Naive thymus-derived CD4-positive, alpha-beta T cell (primary cell): ENCODE data around the gene BHLHE41. TPM values are rescaled to one million over a fixed set of nuclear protein-coding genes. Genes with fewer than 3 reads are reported as not detected.

Experiments
- ATAC-seq: fragments of 150-1000 bp; cut with Tn5 transposase; 2 replicates; pipeline ENCODE4 v1.10.0; 2021; ENCODE audit warnings: mild to moderate bottlenecking, moderate library complexity
- CTCF ChIA-PET: fragments of 350-600 bp; sonication (Branson Sonifier 250); formaldehyde crosslinking; loops from one replicate; lab custom pipeline; 2021; ENCODE audit warnings: antibody characterized with exemption; lab: Charles Lee
- POLR2A ChIA-PET: fragments of 350-600 bp; sonication (Branson Sonifier 250); formaldehyde crosslinking; loops from one replicate; lab custom pipeline; 2021; ENCODE audit warnings: antibody characterized with exemption, inconsistent platforms; lab: Charles Lee
- DNase-seq, 9 donors: peaks; one replicate each; pipeline versions ENCODE4 v3.0.0 to v3.0.0-alpha.2; 2020 to 2022; ENCODE audit warnings: mixed read lengths in 1 of 9
- H3K27ac ChIP-seq: one replicate; pipeline ENCODE4 v1.7.0; 2013; ENCODE audit warnings: mild to moderate bottlenecking, low read depth, low read length, moderate library complexity
- H3K27me3 ChIP-seq, 2 donors: one replicate each; pipeline ENCODE4 v1.7.0; 2013; ENCODE audit warnings: low read length in 2 of 2, mild to moderate bottlenecking in 2 of 2, moderate library complexity in 2 of 2; ENCODE audit not compliant: control insufficient read depth in 2 of 2, insufficient read depth in 2 of 2
- H3K36me3 ChIP-seq, 3 experiments: 1 replicate in 2 of 3; 2 replicates in 1 of 3; pipeline ENCODE4 v1.7.0; 2013; ENCODE audit warnings: low read length in 3 of 3, mild to moderate bottlenecking in 3 of 3, moderate library complexity in 1 of 3; ENCODE audit not compliant: insufficient read depth in 3 of 3, control insufficient read depth in 2 of 3
- H3K4me1 ChIP-seq, 2 donors: one replicate each; pipeline ENCODE4 v1.7.0; 2013; ENCODE audit warnings: low read length in 2 of 2, mild to moderate bottlenecking in 2 of 2, moderate library complexity in 1 of 2; ENCODE audit not compliant: control insufficient read depth in 2 of 2, insufficient read depth in 2 of 2
- H3K4me3 ChIP-seq: 2 replicates; pipeline ENCODE4 v1.7.0; 2013; ENCODE audit warnings: mild to moderate bottlenecking, low read length
- H3K9me3 ChIP-seq, 3 experiments: 1 replicate in 2 of 3; 2 replicates in 1 of 3; pipeline ENCODE4 v1.7.0; 2013; ENCODE audit warnings: low read length in 3 of 3; ENCODE audit not compliant: control insufficient read depth in 2 of 3
- H3K27ac Mint-ChIP-seq, 9 donors: one replicate each; pipeline ENCODE4 v1.8.0; 2020 to 2022; ENCODE audit warnings: mixed read lengths in 9 of 9, mild to moderate bottlenecking in 8 of 9, moderate library complexity in 5 of 9, inconsistent platforms in 2 of 9
- H3K27me3 Mint-ChIP-seq, 5 donors: one replicate each; pipeline ENCODE4 v1.8.0; 2021 to 2022; ENCODE audit warnings: mixed read lengths in 5 of 5, mild to moderate bottlenecking in 1 of 5
- H3K36me3 Mint-ChIP-seq, 5 donors: one replicate each; pipeline ENCODE4 v1.8.0; 2020 to 2022; ENCODE audit warnings: mixed read lengths in 5 of 5, mild to moderate bottlenecking in 3 of 5, inconsistent platforms in 1 of 5
- H3K4me1 Mint-ChIP-seq, 7 donors: one replicate each; pipeline ENCODE4 v1.8.0; 2020 to 2022; ENCODE audit warnings: mixed read lengths in 7 of 7, mild to moderate bottlenecking in 3 of 7, inconsistent platforms in 1 of 7
- H3K4me3 Mint-ChIP-seq, 10 donors: one replicate each; pipeline ENCODE4 v1.8.0; 2020 to 2022; ENCODE audit warnings: mild to moderate bottlenecking in 10 of 10, mixed read lengths in 10 of 10, moderate library complexity in 6 of 10, inconsistent platforms in 2 of 10
- H3K9me3 Mint-ChIP-seq, 11 donors: one replicate each; pipeline ENCODE4 v1.8.0; 2020 to 2022; ENCODE audit warnings: mixed read lengths in 11 of 11, mild to moderate bottlenecking in 4 of 11, inconsistent platforms in 1 of 11, moderate library complexity in 1 of 11
- intact Hi-C, 2 donors: fragments of 100-400 bp; cut with micrococcal nuclease; formaldehyde crosslinking; loops; one replicate each; pipeline ENCODE4 v1.15.1; 2023
- polyA plus RNA-seq, 2 donors: library from polyadenylated mRNA; unstranded; fragments of 300-500 nt; fragmentation: Illumina TruSeq; gene quantifications; one replicate each; pipeline ENCODE4 v1.2.3, GENCODE V29; 2021
- total RNA-seq, 6 experiments: library from RNA in 5 of 6; stranded (reverse) in 5 of 6; gene quantifications; 1 replicate in 5 of 6; 2 replicates in 1 of 6; pipeline ENCODE4 v1.2.3 and lab custom pipeline; 2021 to 2026

Gene BHLHE41
- total and polyA plus RNA-seq, 7 experiments from 2014 or later, result 0.42 to 1.2 (median 0.84) TPM; not detected in 4

DNA sequence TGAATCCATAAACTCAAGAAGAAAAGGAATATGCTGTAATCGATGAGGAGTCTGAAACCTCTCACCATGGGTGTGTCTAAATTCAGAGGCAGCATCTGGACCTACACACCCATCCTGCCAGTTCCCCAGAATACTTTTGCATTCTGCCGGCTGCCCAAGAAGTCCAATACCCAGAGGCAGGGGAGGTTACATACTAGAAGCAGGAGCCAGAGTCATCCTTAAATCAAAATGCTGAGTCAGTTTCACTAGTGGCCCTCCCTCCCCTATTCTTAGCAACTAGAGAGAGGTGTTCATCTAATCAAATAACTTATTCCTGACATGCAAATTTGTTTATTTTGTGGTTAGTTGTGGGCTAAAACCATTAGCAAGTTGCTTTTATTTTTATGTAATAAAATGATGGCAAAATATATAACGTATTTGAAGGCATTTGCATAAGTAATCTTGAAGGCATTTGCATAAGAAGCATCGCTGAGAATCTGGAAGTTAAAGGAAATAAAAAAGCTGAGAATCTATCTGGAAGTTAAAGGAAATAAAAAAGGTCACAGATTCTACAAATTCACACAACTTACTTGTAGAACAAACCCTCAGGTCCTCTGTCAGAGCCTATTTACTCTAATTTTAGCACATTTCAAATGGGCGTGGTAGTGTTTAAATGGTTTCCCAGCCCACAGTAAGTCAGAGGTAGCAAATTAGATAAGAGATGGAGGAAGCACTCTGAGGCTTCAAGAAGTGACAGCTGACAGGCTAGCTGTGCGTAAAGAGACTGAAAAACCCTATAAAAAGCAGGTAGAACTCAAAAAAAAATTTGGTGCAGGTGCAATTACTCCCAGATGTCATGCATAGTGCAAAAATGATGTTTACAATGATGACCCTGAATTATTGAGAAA lies 7.8 kb downstream of the BHLHE41 start:
- Histone ChIP-seq H3K36me3 (no peaks in the 10 kb centered on the region), H3K9me3 (no peaks in the 10 kb centered on the region), H3K27me3 (peaks cover 15 to 20% of the 10 kb centered on the region in 2 donors), H3K4me3 (no peak overlapping the region), H3K27ac (no peak overlapping the region), H3K4me1 (peaks cover 0 to 11% of the 10 kb centered on the region in 2 donors)
- ATAC-seq (no peak), DNase-seq (no peak)
- Mint-ChIP-seq H3K4me3 (no peak overlapping the region), H3K27ac (no peak overlapping the region), H3K9me3 (no peaks in the 10 kb centered on the region), H3K27me3 (peaks cover 27 to 83% (median 55%) of the 10 kb centered on the region in 5 donors), H3K36me3 (peaks cover 0 to 2% (median 0%) of the 10 kb centered on the region in 5 donors), H3K4me1 (peaks cover 5 to 20% (median 15%) of the 10 kb centered on the region in 7 donors)
- ChIA-PET CTCF (no interaction called here), POLR2A (no interaction called here)
- intact Hi-C loops, result loop anchor here (10.0 kb wide), 3 partner anchors 408 to 1408 kb away; partner anchors contain the start of genes PPFIBP1 (in 1 of the 2) and TM7SF3 (in 1 of the 2)

DNA sequence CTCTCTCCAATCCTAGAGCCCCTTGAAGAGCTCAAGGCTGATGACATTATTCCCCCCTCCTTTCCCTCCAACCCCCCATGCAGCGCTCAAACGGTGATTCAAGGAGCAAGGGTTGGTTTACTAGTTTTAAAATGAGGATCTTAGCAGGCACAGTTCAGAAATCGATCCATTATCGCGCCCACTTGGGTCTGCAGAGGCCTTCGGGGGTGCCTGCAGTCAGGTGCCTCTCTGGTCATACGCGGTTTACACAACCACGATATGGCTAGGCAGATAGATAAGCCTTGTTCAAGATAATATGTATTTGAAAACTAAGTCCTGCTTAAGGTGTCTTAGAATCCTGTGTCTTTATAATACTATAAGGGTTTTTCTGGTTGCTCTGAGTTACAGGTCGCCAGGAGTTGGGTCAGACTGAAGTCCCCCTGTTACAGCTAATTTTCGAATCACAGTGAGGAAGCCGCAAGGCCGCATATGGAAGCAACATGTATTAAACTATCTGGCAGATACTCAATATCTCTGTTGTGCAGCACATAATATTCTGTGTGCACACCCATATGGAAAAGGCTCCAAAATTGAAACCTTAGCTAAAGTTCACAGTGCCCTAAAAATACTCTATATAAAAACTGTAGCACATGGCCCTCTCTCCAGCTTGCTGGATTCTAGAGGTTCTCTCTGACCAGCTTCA lies 10.0 kb downstream of the BHLHE41 start:
- intact Hi-C loops, result loop anchor here (1.0 to 10.0 kb wide), 9 partner anchors 7 to 1410 kb away; partner anchors contain the start of genes TM7SF3 (in 2 of the 2), DNAI7 (in 1 of the 2), ETFRF1 (in 1 of the 2) and FGFR1OP2 (in 1 of the 2)
- ChIA-PET CTCF (interaction anchor here (1.0 kb wide), 1 partner anchor 13 kb away, joined by 3 read pairs; no protein-coding TSS in a partner anchor), POLR2A (interaction anchor here (0.8 kb wide), 1 partner anchor 1141 kb away, joined by 3 read pairs; no protein-coding TSS in a partner anchor)
- Histone ChIP-seq H3K4me1 (peaks cover 0 to 5% of the 10 kb centered on the region in 2 donors), H3K9me3 (no peaks in the 10 kb centered on the region), H3K4me3 (peak overlapping the region; percentile 53), H3K27me3 (peaks cover 1 to 7% of the 10 kb centered on the region in 2 donors), H3K36me3 (no peaks in the 10 kb centered on the region), H3K27ac (no peak overlapping the region)
- H3K36me3 Mint-ChIP-seq, result peaks cover 0 to 2% (median 0%) of the 10 kb centered on the region in 5 donors
- no peaks in the 10 kb centered on the region for H3K9me3 Mint-ChIP-seq
- peaks cover 5 to 14% (median 11%) of the 10 kb centered on the region in 7 donors for H3K4me1 Mint-ChIP-seq
- H3K4me3 Mint-ChIP-seq, result peak overlapping the region; percentile 66 to 87 (median 79)
- DNase-seq (no peak), ATAC-seq (no peak)
- peaks cover 10 to 80% (median 40%) of the 10 kb centered on the region in 5 donors for H3K27me3 Mint-ChIP-seq
- peak overlapping the region in 7 of 9 donors; percentile 35 to 83 (median 58) for H3K27ac Mint-ChIP-seq

DNA sequence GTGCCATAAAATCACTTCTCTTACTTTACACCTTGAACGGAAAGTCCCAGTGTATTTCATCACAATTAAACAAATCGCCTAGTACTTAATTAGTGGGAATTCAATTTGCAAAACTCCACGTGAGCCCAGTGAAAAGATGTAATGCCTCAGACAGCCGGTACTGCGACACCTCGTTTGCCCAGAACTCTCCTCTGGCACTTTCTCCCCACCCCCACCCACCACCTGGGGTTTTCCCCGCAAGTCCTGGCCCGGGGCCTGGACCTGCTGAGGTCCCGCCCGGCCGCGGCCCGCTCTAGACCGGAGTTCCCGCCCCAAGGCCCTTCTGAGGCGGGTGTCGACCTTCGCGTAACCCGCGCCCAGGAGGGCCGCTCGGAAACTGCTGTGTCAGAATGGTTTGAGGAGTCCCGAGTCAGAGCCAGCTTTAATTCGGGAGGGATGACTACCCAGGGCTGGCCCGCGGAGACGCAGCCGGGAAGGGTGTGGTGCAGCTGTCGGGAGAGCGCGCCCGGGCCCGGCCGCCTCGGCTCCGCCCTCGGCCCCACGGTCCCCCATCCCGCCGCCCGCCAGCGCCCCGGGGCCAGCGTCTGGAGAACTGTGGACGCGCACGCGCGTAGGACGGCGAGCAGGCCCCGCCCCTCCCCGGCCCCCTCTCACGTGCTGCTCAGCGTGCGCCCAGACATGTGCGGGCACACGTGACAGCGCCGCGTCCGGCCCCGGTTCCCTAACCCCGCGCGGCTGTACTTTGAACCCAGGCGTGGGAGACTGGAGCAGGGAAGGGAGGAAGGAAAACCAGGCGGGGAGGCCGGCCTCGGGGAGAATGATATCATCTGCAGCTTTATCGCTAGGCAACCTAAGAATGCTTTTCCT lies 10.8 kb downstream of the BHLHE41 start:
- Histone ChIP-seq H3K4me1 (peaks cover 0 to 5% of the 10 kb centered on the region in 2 donors), H3K9me3 (no peaks in the 10 kb centered on the region), H3K27ac (peak overlapping the region; percentile 54), H3K27me3 (no peaks in the 10 kb centered on the region), H3K36me3 (no peaks in the 10 kb centered on the region), H3K4me3 (peak overlapping the region; percentile 53)
- CTCF ChIA-PET, result interaction anchor here (1.0 kb wide), 1 partner anchor 14 kb away, joined by 3 read pairs; no protein-coding TSS in a partner anchor
- peaks cover 2 to 80% (median 32%) of the 10 kb centered on the region in 5 donors for H3K27me3 Mint-ChIP-seq
- DNase-seq, result peak; percentile 48 to 70 (median 65)
- H3K9me3 Mint-ChIP-seq, result no peaks in the 10 kb centered on the region
- H3K27ac Mint-ChIP-seq, result peak overlapping the region in 7 of 9 donors; percentile 44 to 83 (median 63)
- peak; percentile 88 for ATAC-seq
- peaks cover 0 to 2% (median 0%) of the 10 kb centered on the region in 5 donors for H3K36me3 Mint-ChIP-seq
- peaks cover 5 to 14% (median 8%) of the 10 kb centered on the region in 7 donors for H3K4me1 Mint-ChIP-seq
- POLR2A ChIA-PET, result interaction anchor here (0.8 kb wide), 1 partner anchor 1142 kb away, joined by 3 read pairs; no protein-coding TSS in a partner anchor
- intact Hi-C loops, result loop anchor here (1.0 to 10.0 kb wide), 9 partner anchors 8 to 1411 kb away; partner anchors contain the start of genes TM7SF3 (in 2 of the 2), DNAI7 (in 1 of the 2), ETFRF1 (in 1 of the 2) and FGFR1OP2 (in 1 of the 2)
- peak overlapping the region; percentile 72 to 90 (median 82) for H3K4me3 Mint-ChIP-seq

DNA sequence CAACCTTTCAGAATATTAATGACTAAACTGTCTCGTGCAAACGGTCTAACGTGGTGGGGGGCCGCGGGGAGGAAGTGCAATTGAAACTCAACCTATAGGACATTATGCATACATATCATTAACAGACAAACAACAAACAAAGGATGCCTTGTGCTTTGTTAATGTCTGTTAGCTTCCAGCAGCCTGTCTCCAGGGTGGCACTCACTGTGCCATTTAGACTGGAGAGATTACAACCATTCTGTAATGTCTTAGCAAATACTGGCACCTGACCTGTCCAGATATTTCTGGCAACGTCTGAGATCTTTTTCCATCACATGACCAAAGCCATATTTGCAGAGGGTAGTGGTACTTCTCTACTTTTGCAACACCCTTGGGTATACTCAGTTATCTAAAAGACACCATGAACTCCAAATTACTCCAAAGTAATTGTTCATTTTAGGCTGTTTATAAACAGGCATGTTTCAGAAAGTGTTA lies 11.6 kb downstream of the BHLHE41 start:
- Histone ChIP-seq H3K36me3 (no peaks in the 10 kb centered on the region), H3K27ac (no peak overlapping the region), H3K9me3 (no peaks in the 10 kb centered on the region), H3K4me1 (peaks cover 0 to 5% of the 10 kb centered on the region in 2 donors), H3K4me3 (no peak overlapping the region), H3K27me3 (no peaks in the 10 kb centered on the region)
- H3K36me3 Mint-ChIP-seq, result peaks cover 0 to 2% (median 0%) of the 10 kb centered on the region in 5 donors
- H3K4me1 Mint-ChIP-seq, result peaks cover 5 to 14% (median 8%) of the 10 kb centered on the region in 7 donors
- no peaks in the 10 kb centered on the region for H3K9me3 Mint-ChIP-seq
- peak overlapping the region in 2 of 9 donors; percentile 6 to 83 for H3K27ac Mint-ChIP-seq
- ATAC-seq (no peak), DNase-seq (no peak)
- intact Hi-C loops, result loop anchor here (10.0 kb wide), 3 partner anchors 412 to 1412 kb away; partner anchors contain the start of genes PPFIBP1 (in 1 of the 2) and TM7SF3 (in 1 of the 2)
- ChIA-PET CTCF (no interaction called here), POLR2A (no interaction called here)
- H3K4me3 Mint-ChIP-seq, result peak overlapping the region; percentile 68 to 82 (median 80)
- H3K27me3 Mint-ChIP-seq, result peaks cover 0 to 77% (median 28%) of the 10 kb centered on the region in 5 donors

DNA sequence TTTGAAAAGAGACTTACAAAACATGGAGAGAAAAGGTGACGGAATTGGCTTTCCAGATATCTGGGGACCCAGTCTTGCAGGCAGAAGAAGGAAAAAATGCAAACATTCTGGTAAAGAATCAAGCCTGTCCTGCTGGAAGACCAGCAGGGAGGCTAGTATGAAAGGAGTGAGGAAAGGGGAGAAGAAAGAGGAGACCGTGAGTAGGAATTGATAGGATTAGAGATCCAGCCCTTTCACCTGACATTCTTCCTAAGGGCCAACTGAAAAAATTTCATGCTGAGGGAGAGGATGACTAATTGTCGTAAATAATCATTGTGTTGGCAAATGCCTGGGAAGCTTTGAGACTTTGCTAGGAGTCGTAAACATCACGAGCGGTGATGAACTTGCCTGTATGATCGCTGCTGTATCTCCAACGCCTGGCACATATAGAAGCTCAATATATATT lies 12.1 kb downstream of the BHLHE41 start:
- H3K4me3 Mint-ChIP-seq, result peak overlapping the region in 9 of 10 donors; percentile 15 to 78 (median 64)
- Histone ChIP-seq H3K27me3 (no peaks in the 10 kb centered on the region), H3K4me1 (peaks cover 0 to 5% of the 10 kb centered on the region in 2 donors), H3K36me3 (no peaks in the 10 kb centered on the region), H3K27ac (no peak overlapping the region), H3K9me3 (no peaks in the 10 kb centered on the region), H3K4me3 (no peak overlapping the region)
- CTCF ChIA-PET, result no interaction called here
- peaks cover 5 to 14% (median 8%) of the 10 kb centered on the region in 7 donors for H3K4me1 Mint-ChIP-seq
- ATAC-seq, result no peak
- H3K36me3 Mint-ChIP-seq, result peaks cover 0 to 2% (median 0%) of the 10 kb centered on the region in 5 donors
- peaks cover 0 to 77% (median 26%) of the 10 kb centered on the region in 5 donors for H3K27me3 Mint-ChIP-seq
- no peaks in the 10 kb centered on the region for H3K9me3 Mint-ChIP-seq
- POLR2A ChIA-PET, result no interaction called here
- no peak for DNase-seq
- peak overlapping the region in 1 of 9 donors; percentile 19 for H3K27ac Mint-ChIP-seq
- intact Hi-C loops, result loop anchor here (10.0 kb wide), 3 partner anchors 412 to 1412 kb away; partner anchors contain the start of genes PPFIBP1 (in 1 of the 2) and TM7SF3 (in 1 of the 2)
